HL-60/S4 treated with retinoic acid at 250 ng/mL for 4 days and 3 days (cell line): ENCODE results near the gene COL23A1.
"Not testable (repeated sequence)": the region's sequence is repeated elsewhere in the genome, so short reads cannot be mapped to it uniquely, and the experiment has no call there.

Experiments
- in situ Hi-C: fragments of 300-500 bp; cut with MboI; formaldehyde crosslinking; loops from 2 replicates; pipeline ENCODE4 v1.7.0; 2022; ENCODE audit warnings: low sequenced_read_pairs

Gene COL23A1

DNA sequence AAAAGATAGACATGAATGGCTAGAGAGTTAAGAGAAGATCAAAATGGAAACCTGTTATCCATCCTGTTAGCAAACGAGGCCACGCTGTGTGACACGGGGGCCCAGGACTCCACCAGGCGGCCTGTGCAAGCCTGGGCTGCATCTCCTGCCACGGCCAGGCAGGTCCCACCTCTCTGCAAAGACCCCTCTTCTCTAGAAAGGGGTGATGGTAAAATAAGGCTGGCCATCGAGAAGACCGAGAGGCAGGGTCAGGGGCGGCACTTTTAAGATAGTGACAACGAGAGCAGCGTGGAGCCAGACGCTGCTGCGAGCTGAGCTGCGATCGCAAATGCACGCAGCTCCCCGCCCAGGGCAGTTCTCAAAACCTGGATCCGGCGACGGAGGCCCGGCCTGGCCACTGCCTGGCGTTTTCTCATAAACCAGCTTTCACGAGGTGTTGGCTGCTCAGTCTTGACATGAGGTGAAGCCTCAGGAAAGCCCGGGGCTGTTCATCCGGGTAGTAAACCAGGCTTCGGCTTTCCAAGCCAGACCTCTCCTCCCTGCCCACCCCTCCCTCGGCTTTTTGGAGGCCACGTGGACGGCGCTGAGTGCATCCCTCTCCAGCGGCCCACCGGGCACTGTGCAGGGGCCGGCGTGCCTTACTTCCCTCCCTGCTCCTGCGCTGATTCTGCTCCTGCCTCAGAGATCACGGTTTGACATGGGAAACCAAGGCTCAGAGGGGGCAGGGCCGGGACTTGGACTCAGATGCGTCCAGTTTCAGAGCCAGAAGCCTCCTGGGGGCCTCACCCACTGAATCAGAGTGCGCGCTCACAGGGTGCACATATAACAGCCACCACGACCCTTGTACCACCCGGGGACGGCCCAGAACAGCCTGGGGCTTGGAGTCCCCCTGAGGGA lies 206.0 kb downstream of the COL23A1 start:
- in situ Hi-C loops: no loop called here

- in situ Hi-C loops: no loop called here
Observed at GRCh38 chr5:178383301-178383918, 206.8 kb downstream of the COL23A1 start.

DNA sequence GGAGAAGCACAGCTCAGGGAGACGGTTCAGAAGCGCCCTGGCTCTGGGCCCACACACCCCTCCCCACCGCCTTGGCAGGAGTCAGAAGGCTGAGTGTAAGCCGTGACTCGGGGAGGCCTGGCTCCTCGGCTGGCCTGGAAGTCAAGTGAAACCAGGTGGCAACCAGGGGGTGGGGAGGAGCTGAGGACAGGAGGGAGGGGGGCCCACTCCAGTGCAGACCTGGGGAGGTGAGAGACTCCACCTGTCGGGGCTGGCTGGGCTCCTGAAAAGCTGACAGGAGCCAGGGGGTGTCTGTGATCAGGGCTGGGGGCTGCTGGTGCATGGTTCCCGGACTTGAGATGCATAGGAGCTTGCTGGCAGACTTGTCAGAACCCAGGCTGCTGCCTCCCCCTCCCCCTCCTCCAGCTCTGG lies 207.4 kb downstream of the COL23A1 start:
- in situ Hi-C loops: no loop called here

- in situ Hi-C loops: no loop called here
Observed at GRCh38 chr5:178381921-178382695, 208.1 kb downstream of the COL23A1 start.

- in situ Hi-C loops: no loop called here
Observed at GRCh38 chr5:178381206-178381605, 209.0 kb downstream of the COL23A1 start.

DNA sequence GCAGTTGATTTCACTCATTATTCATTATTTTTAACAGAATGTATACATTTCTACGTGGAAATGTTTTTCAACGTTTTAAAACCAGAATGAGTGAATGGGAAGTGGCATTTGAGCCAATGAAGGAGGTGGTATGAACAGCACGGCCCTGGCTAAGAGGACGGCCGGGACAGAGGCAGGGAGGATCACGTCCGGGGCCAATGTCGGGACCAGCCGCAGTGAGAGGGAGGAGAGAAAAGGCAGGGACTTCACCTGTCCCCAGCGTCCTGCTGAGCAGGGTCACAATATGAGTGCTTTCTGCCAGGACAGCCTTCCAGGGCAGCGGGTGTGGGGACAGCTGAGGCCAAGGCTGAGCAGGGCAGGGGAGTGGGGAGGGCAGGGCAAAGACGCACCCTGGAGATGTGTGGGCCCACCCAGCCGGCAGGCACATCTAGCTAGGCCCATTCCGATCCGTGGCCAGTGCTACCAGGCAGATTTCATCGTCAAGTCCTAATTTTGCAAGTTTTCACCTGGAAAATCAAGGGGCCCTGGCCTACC lies 209.6 kb downstream of the COL23A1 start:
- in situ Hi-C loops: no loop called here

- in situ Hi-C loops: no loop called here
Observed at GRCh38 chr5:178380086-178380485, 210.1 kb downstream of the COL23A1 start.

DNA sequence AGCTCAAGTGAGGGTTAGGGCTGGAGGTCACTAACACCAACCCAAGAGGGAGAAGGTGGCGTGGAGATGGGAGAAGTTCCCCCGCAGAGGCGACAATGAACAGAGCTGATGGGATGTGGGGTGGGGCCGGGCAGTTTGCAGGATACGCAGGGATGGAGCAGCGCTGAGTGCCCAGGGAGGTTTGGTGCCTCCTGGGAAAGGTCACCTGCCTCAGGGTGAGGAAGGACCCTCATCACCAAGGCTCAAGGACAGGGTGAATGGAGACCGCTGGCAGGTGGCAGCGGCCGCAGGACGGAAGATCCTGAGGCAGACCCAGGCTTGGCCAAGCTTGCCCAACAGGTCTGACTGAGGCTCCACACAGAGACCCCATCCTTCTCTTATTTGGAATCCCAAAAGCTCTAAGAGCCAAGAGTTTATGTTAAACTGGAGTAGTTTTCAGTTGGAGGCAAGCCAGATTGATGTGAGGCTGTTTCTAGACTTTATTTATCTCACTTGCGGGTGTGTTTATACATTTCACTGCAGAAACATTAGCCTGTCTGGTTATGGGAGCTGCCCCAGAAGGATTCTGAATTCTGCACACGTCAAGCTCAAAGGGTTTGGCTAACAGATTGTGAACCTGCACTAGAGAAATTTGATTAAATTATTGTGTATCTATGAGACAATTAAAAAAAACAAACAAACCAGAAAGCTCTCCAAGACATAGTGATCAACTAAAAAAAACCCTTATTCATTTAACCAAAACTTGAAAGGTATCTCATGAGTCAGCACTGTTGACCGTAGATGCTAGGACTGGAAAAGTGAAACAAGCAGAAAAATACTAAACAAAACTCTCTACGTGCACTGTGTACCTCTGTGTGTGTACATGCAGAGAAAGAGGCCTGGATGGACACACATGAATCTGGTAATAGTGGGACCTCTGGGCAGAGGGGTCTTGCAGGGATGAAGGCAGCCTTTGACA lies 211.4 kb downstream of the COL23A1 start:
- in situ Hi-C loops: no loop called here

- in situ Hi-C loops: no loop called here
Observed at GRCh38 chr5:178377583-178378270, 212.5 kb downstream of the COL23A1 start.

GRCh38 chr5:178376921-178377582 lies 213.1 kb downstream of the COL23A1 start:
- in situ Hi-C loops: no loop called here

DNA sequence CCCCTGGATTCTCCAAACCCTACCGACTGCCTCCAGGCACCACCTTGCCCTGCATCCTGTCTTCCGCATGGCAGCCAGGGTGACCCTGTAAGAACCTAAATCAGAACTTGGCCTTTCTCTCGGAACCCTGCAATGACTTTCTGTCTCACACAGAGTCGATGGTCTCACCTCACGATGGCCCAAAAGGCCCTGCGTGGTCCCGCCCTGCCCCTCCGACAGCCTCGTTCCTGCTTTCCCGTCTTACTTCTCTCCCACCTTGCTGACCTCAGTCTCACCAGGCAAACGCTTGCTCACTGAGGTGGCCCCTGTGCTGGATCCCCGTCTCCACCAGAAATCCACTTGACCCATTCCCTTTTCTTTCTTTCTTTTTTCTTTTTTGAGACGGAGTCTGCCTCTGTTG lies 214.8 kb downstream of the COL23A1 start:
- in situ Hi-C loops: no loop called here

- in situ Hi-C loops: no loop called here
Observed at GRCh38 chr5:178373711-178374110, 216.5 kb downstream of the COL23A1 start.

DNA sequence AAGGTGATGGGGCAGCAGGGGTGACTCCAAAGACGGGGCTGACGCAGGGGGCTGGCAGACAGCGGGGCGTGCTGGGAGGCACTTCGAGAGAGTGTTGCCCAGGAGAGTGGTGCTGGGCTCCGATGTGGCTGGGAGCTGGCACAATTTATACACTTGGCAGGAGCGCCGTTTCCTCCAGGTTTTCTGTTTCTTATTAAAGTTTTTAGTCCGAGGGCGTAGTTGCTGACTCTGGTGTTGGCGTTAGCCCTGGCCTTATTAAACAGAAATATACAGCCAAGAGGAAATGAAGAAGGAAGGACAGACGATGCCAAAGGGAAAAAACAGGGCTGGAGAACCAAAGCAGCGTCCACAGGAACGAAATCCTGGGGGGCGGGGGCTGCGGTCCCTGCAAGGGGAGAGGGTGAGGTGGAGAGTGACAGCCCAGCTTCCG lies 218.0 kb downstream of the COL23A1 start:
- in situ Hi-C loops: no loop called here

GRCh38 chr5:178371362-178372111 lies 218.7 kb downstream of the COL23A1 start:
- in situ Hi-C loops: no loop called here

- in situ Hi-C loops: no loop called here
Observed at GRCh38 chr5:178370102-178370501, 220.1 kb downstream of the COL23A1 start.

- in situ Hi-C loops: not testable (repeated sequence)
Observed at GRCh38 chr5:178369469-178369868, 220.7 kb downstream of the COL23A1 start.

DNA sequence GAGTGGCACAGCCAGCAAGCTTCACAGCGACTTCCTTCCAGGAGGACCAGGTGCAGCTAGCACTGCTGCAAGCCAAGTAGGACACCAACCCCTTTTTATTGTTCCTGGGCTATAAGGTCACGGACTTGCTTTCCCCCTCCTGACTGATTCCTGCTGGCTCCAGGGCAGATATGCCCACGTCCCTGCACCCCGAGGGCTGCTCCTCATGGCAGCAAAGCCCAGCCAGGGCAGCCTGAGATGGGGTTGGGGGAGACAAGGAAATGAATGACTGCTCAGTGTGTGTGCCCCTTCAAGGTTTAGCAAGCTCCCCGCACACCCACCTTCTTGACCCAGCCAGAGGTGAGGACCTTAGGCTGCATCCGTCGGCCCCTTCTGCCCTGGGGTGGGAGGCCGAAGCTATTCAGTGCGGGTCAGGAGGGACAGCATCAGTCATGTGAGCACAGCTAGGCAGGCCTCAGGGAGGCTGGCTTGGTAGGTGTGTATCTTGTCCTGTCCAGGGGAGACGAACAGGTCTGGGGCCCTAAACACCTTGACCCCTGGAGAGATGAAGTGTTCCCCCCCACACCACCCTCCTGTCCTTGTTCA lies 221.4 kb downstream of the COL23A1 start:
- in situ Hi-C loops: no loop called here

- in situ Hi-C loops: no loop called here
Observed at GRCh38 chr5:178368274-178368673, 221.9 kb downstream of the COL23A1 start.
